IPS-20b (cell line): ENCODE results near the gene STAC2.

Experiments
- H3K27ac ChIP-seq: one replicate; pipeline ENCODE4 v1.5.1; 2013; ENCODE audit warnings: low read length
- H3K27me3 ChIP-seq: 2 replicates; pipeline ENCODE4 v1.6.1; 2013; ENCODE audit warnings: mild to moderate bottlenecking, low read length, inconsistent platforms; ENCODE audit not compliant: insufficient read depth
- H3K36me3 ChIP-seq: 2 replicates; pipeline ENCODE4 v1.6.1; 2013; ENCODE audit warnings: low read depth, mild to moderate bottlenecking, inconsistent platforms, low read length, moderate library complexity; ENCODE audit not compliant: insufficient read depth
- H3K4me1 ChIP-seq: 2 replicates; pipeline ENCODE4 v1.6.1; 2013; ENCODE audit warnings: mild to moderate bottlenecking, control low read depth, inconsistent platforms, low read length, moderate library complexity; ENCODE audit not compliant: insufficient read depth
- H3K4me3 ChIP-seq: 2 replicates; pipeline ENCODE4 v1.5.1; 2013; ENCODE audit warnings: mild to moderate bottlenecking, low read length, inconsistent platforms
- H3K9ac ChIP-seq: 2 replicates; pipeline ENCODE4 v1.6.1; 2013; ENCODE audit warnings: low read depth, mild to moderate bottlenecking, inconsistent platforms, low read length, moderate library complexity
- H3K9me3 ChIP-seq: 2 replicates; pipeline ENCODE4 v1.6.1; 2013; ENCODE audit warnings: mild to moderate bottlenecking, low read depth, low read length, inconsistent platforms; ENCODE audit not compliant: insufficient read depth

The STAC2 gene

GRCh38 chr17:39166437-39167335, 59.1 kb downstream of the STAC2 start:
- Histone ChIP-seq H3K4me1 (no peaks in the 10 kb centered on the region), H3K4me3 (0 out of 2 replicates have a peak overlapping the region, but pooled peaks have one; percentile 93), H3K27me3 (peaks cover 41% of the 10 kb centered on the region), H3K27ac (no peak overlapping the region), H3K36me3 (no peaks in the 10 kb centered on the region), H3K9me3 (no peaks in the 10 kb centered on the region), H3K9ac (no peak overlapping the region)

- H3K4me3 ChIP-seq: peak within 1 kb of the TSS; percentile 93
- no peaks in the 10 kb centered on the region for H3K4me1 ChIP-seq
- H3K9ac ChIP-seq: peak within 1 kb of the TSS; percentile 57; the same call in 1 of the 2 replicates
- H3K36me3 ChIP-seq: no peaks in the 10 kb centered on the region
- peaks cover 41% of the 10 kb centered on the region for H3K27me3 ChIP-seq
- H3K9me3 ChIP-seq: no peaks in the 10 kb centered on the region
- no peak within 1 kb of the TSS for H3K27ac ChIP-seq
These were observed 59.9 kb downstream of the STAC2 start, which contains the start of gene ARL5C for GRCh38 chr17:39165841-39166349. TSS of gene ARL5C (minus strand) at chr17:39166161. CDS start at chr17:39165760, 401 bp downstream.

GRCh38 chr17:39165178-39165840, 60.4 kb downstream of the STAC2 start:
- H3K4me1 ChIP-seq: no peaks in the 10 kb centered on the region
- H3K4me3 ChIP-seq: peak overlapping the region; percentile 93
- no peaks in the 10 kb centered on the region for H3K36me3 ChIP-seq
- peak overlapping the region; percentile 57; the same call in 1 of the 2 replicates for H3K9ac ChIP-seq
- peaks cover 41% of the 10 kb centered on the region for H3K27me3 ChIP-seq
- no peak overlapping the region for H3K27ac ChIP-seq
- no peaks in the 10 kb centered on the region for H3K9me3 ChIP-seq

GRCh38 chr17:39164675-39165143, 61.0 kb downstream of the STAC2 start:
- Histone ChIP-seq H3K4me1 (no peaks in the 10 kb centered on the region), H3K9ac (peak overlapping the region; percentile 57; the same call in 1 of the 2 replicates), H3K4me3 (peak overlapping the region; percentile 93), H3K36me3 (no peaks in the 10 kb centered on the region), H3K9me3 (no peaks in the 10 kb centered on the region), H3K27ac (no peak overlapping the region), H3K27me3 (peaks cover 41% of the 10 kb centered on the region)

GRCh38 chr17:39161962-39162361, 63.8 kb downstream of the STAC2 start:
- Histone ChIP-seq H3K4me1 (no peaks in the 10 kb centered on the region), H3K9me3 (no peaks in the 10 kb centered on the region), H3K9ac (no peak overlapping the region), H3K4me3 (no peak overlapping the region), H3K27me3 (peaks cover 30% of the 10 kb centered on the region), H3K27ac (no peak overlapping the region), H3K36me3 (no peaks in the 10 kb centered on the region)
